ENCODE results near the gene THSD7B.

Gene THSD7B

GRCh38 chr2:136769871-136770270, 4.5 kb downstream of the THSD7B start:
- no peak for TF ChIP-seq YY1 (IDR thresholded peaks at IDR 0.05; ENCODE audit: low read depth)
- TF ChIP-seq FOXM1 (IDR thresholded peaks at IDR 0.05; ENCODE audit: borderline replicate concordance, low read depth), result no peak
- no peak for TF ChIP-seq CREB1 (IDR thresholded peaks at IDR 0.05; ENCODE audit: low read depth)
- TF ChIP-seq RAD21 (IDR thresholded peaks at IDR 0.05; ENCODE audit: low read depth), result no peak
- TF ChIP-seq TAF1 (IDR thresholded peaks at IDR 0.05; ENCODE audit: low read depth), result no peak
- no peak for TF ChIP-seq ZBTB7A (IDR thresholded peaks at IDR 0.05; ENCODE audit: low read depth)
- TF ChIP-seq EP300 (IDR thresholded peaks at IDR 0.05; ENCODE audit: borderline replicate concordance), result no peak
- TF ChIP-seq TEAD4 (IDR thresholded peaks at IDR 0.05), result no peak
- no peak for TF ChIP-seq REST (IDR thresholded peaks at IDR 0.05; ENCODE audit: low read depth)
- TF ChIP-seq CEBPB (IDR thresholded peaks at IDR 0.05), result no peak
- no peak for TF ChIP-seq EGR1 (IDR thresholded peaks at IDR 0.05)
- no peak for TF ChIP-seq USF1 (IDR thresholded peaks at IDR 0.05)

GRCh38 chr2:136770384-136770783, 5.0 kb downstream of the THSD7B start:
- no peak for TF ChIP-seq REST (IDR thresholded peaks at IDR 0.05; ENCODE audit: low read depth)
- TF ChIP-seq TCF12 (IDR thresholded peaks at IDR 0.05; ENCODE audit: low read depth), result no peak
- TF ChIP-seq NFIC (IDR thresholded peaks at IDR 0.05), result no peak
- no peak for TF ChIP-seq CREB1 (IDR thresholded peaks at IDR 0.05; ENCODE audit: low read depth)
- TF ChIP-seq EGR1 (IDR thresholded peaks at IDR 0.05), result no peak
- no peak for TF ChIP-seq TAF1 (IDR thresholded peaks at IDR 0.05; ENCODE audit: low read depth)
- no peak for TF ChIP-seq USF1 (IDR thresholded peaks at IDR 0.05)

- TF ChIP-seq USF1 (IDR thresholded peaks at IDR 0.05) (no peak), YY1 (IDR thresholded peaks at IDR 0.05; ENCODE audit: low read depth) (no peak), CEBPB (IDR thresholded peaks at IDR 0.05) (no peak), TEAD4 (IDR thresholded peaks at IDR 0.05) (no peak), FOXM1 (IDR thresholded peaks at IDR 0.05; ENCODE audit: borderline replicate concordance, low read depth) (no peak), RAD21 (IDR thresholded peaks at IDR 0.05; ENCODE audit: low read depth) (no peak), ZBTB7A (IDR thresholded peaks at IDR 0.05; ENCODE audit: low read depth) (no peak), CREB1 (IDR thresholded peaks at IDR 0.05; ENCODE audit: low read depth) (no peak), MAX (IDR thresholded peaks at IDR 0.05) (no peak), EGR1 (IDR thresholded peaks at IDR 0.05) (no peak), EP300 (IDR thresholded peaks at IDR 0.05; ENCODE audit: borderline replicate concordance) (no peak), TCF12 (IDR thresholded peaks at IDR 0.05; ENCODE audit: low read depth) (no peak), TAF1 (IDR thresholded peaks at IDR 0.05; ENCODE audit: low read depth) (no peak), NFIC (IDR thresholded peaks at IDR 0.05) (no peak), REST (IDR thresholded peaks at IDR 0.05; ENCODE audit: low read depth) (no peak)
Measured at GRCh38 chr2:136777391-136777790, 12.0 kb downstream of the THSD7B start.

GRCh38 chr2:136783856-136784255, 18.5 kb downstream of the THSD7B start:
- no peak for TF ChIP-seq REST (IDR thresholded peaks at IDR 0.05; ENCODE audit: low read depth)
- TF ChIP-seq TEAD4 (IDR thresholded peaks at IDR 0.05), result no peak
- TF ChIP-seq FOXM1 (IDR thresholded peaks at IDR 0.05; ENCODE audit: borderline replicate concordance, low read depth), result no peak
- no peak for TF ChIP-seq ZBTB7A (IDR thresholded peaks at IDR 0.05; ENCODE audit: low read depth)
